WTC11 (cell line): ENCODE results near the gene LRRC1. TPM values are rescaled to one million over a fixed set of nuclear protein-coding genes. Genes with fewer than 3 reads are reported as not detected.

Experiments
- ATAC-seq: fragments of 200-7000 bp; cut with Tn5 transposase; 2 replicates; pipeline ENCODE4 v1.10.0; 2021; ENCODE audit warnings: mild to moderate bottlenecking, moderate library complexity
- CTCF ChIA-PET: fragments of 300-600 bp; sonication (Branson Sonifier 250); formaldehyde crosslinking; loops from one replicate; lab custom pipeline; 2021; ENCODE audit warnings: antibody characterized with exemption; lab: Charles Lee
- POLR2A ChIA-PET: fragments of 350-600 bp; sonication (Branson Sonifier 250); formaldehyde crosslinking; loops from one replicate; lab custom pipeline; 2021; ENCODE audit warnings: antibody characterized with exemption; lab: Charles Lee
- DNase-seq: peaks from one replicate; pipeline ENCODE4 v3.0.0; 2021; ENCODE audit warnings: low spot score
- H3K27ac Mint-ChIP-seq: 2 replicates; pipeline ENCODE4 v1.8.0; 2021; ENCODE audit warnings: mixed read lengths
- H3K27me3 Mint-ChIP-seq: 2 replicates; pipeline ENCODE4 v1.8.0; 2021; ENCODE audit warnings: low read depth, mild to moderate bottlenecking, moderate library complexity, mixed read lengths
- H3K36me3 Mint-ChIP-seq: 2 replicates; pipeline ENCODE4 v1.8.0; 2021; ENCODE audit warnings: mixed read lengths
- H3K4me1 Mint-ChIP-seq: 2 replicates; pipeline ENCODE4 v1.8.0; 2022; ENCODE audit warnings: mixed read lengths
- H3K4me3 Mint-ChIP-seq: 2 replicates; pipeline ENCODE4 v1.8.0; 2021; ENCODE audit warnings: mild to moderate bottlenecking, moderate library complexity, mixed read lengths
- H3K9me3 Mint-ChIP-seq: 2 replicates; pipeline ENCODE4 v1.8.0; 2021; ENCODE audit warnings: mixed read lengths
- CREM ChIP-seq: sonication (generic); formaldehyde crosslinking; IDR thresholded peaks from 2 replicates; pipeline ENCODE4 v1.8.1; 2022; ENCODE audit warnings: mild to moderate bottlenecking, missing genetic modification reagents, moderate library complexity
- ELF4 ChIP-seq: sonication (generic); formaldehyde crosslinking; IDR thresholded peaks from 2 replicates; pipeline ENCODE4 v1.8.1; 2022; ENCODE audit warnings: low read depth, mild to moderate bottlenecking, moderate library complexity, missing genetic modification reagents
- FOXP1 ChIP-seq: sonication (generic); formaldehyde crosslinking; IDR thresholded peaks from 2 replicates; pipeline ENCODE4 v1.8.0; 2022; ENCODE audit warnings: missing genetic modification reagents, mild to moderate bottlenecking, moderate library complexity, borderline replicate concordance
- JUN ChIP-seq: sonication (generic); formaldehyde crosslinking; IDR thresholded peaks from 2 replicates; pipeline ENCODE4 v1.8.0; 2023; ENCODE audit warnings: mild to moderate bottlenecking, missing genetic modification reagents
- MXD4 ChIP-seq: fragments of 250-450 bp; sonication (Bioruptor Pico); IDR thresholded peaks from 2 replicates; pipeline ENCODE4 v1.8.0; 2021; ENCODE audit warnings: mild to moderate bottlenecking, moderate library complexity, borderline replicate concordance
- NFE2L1 ChIP-seq: sonication (generic); formaldehyde crosslinking; IDR thresholded peaks from 2 replicates; pipeline ENCODE4 v1.8.1; 2023; ENCODE audit warnings: missing genetic modification reagents
- NR1H2 ChIP-seq: sonication (generic); formaldehyde crosslinking; IDR thresholded peaks from 2 replicates; pipeline ENCODE4 v1.9.0; 2021; ENCODE audit warnings: mild to moderate bottlenecking, moderate library complexity, missing genetic modification reagents
- NR2C2 ChIP-seq: sonication (generic); formaldehyde crosslinking; IDR thresholded peaks from 2 replicates; pipeline ENCODE4 v1.8.0; 2022; ENCODE audit warnings: mild to moderate bottlenecking, missing genetic modification reagents
- RELA ChIP-seq: sonication (generic); formaldehyde crosslinking; IDR thresholded peaks from 2 replicates; pipeline ENCODE4 v1.8.1; 2022; ENCODE audit warnings: missing genetic modification reagents, mild to moderate bottlenecking, borderline replicate concordance
- ZBTB21 ChIP-seq: sonication (generic); formaldehyde crosslinking; IDR thresholded peaks from 2 replicates; pipeline ENCODE4 v1.8.1; 2023; ENCODE audit warnings: mild to moderate bottlenecking, missing genetic modification reagents, borderline replicate concordance
- ZNF219 ChIP-seq: sonication (generic); formaldehyde crosslinking; IDR thresholded peaks from 2 replicates; pipeline ENCODE4 v1.8.0; 2023; ENCODE audit warnings: missing genetic modification reagents, mild to moderate bottlenecking, borderline replicate concordance
- ZNF317 ChIP-seq: sonication (generic); formaldehyde crosslinking; IDR thresholded peaks from 2 replicates; pipeline ENCODE4 v1.8.1; 2023; ENCODE audit warnings: low read depth, mild to moderate bottlenecking, moderate library complexity, missing genetic modification reagents, borderline replicate concordance
- ZNF671 ChIP-seq: fragments of 250-450 bp; sonication (Bioruptor Pico); IDR thresholded peaks from 2 replicates; pipeline ENCODE4 v1.8.0; 2021; ENCODE audit warnings: mild to moderate bottlenecking
- total RNA-seq: library from RNA; stranded (reverse); gene quantifications from 3 replicates; pipeline ENCODE4 v1.2.3, GENCODE V29; 2021
- TF ChIP-seq, protein P1 (sequence below): sonication (generic); formaldehyde crosslinking; IDR thresholded peaks from 2 replicates; pipeline ENCODE4 v1.8.1; 2022; ENCODE audit warnings: low read depth, mild to moderate bottlenecking, moderate library complexity, missing genetic modification reagents, borderline replicate concordance
- TF ChIP-seq, protein P2 (sequence below): sonication (generic); formaldehyde crosslinking; IDR thresholded peaks from 2 replicates; pipeline ENCODE4 v1.8.1; 2022; ENCODE audit warnings: mild to moderate bottlenecking, moderate library complexity, missing genetic modification reagents
- TF ChIP-seq, protein P3 (sequence below): fragments of 250-450 bp; sonication (Bioruptor Pico); IDR thresholded peaks from 2 replicates; pipeline ENCODE4 v1.8.0; 2021; ENCODE audit warnings: mild to moderate bottlenecking
- TF ChIP-seq, protein P4 (sequence below): sonication (generic); formaldehyde crosslinking; IDR thresholded peaks from 2 replicates; pipeline ENCODE4 v1.8.1; 2023; ENCODE audit warnings: mild to moderate bottlenecking, missing genetic modification reagents
- TF ChIP-seq, protein P5 (sequence below): sonication (generic); formaldehyde crosslinking; IDR thresholded peaks from 2 replicates; pipeline ENCODE4 v1.8.1; 2022; ENCODE audit warnings: mild to moderate bottlenecking, missing genetic modification reagents, moderate library complexity, borderline replicate concordance
- TF ChIP-seq, protein P6 (sequence below): sonication (generic); formaldehyde crosslinking; IDR thresholded peaks from 2 replicates; pipeline ENCODE4 v1.8.1; 2022; ENCODE audit warnings: missing genetic modification reagents, borderline replicate concordance
- TF ChIP-seq, protein P7 (sequence below): sonication (generic); formaldehyde crosslinking; IDR thresholded peaks from 2 replicates; pipeline ENCODE4 v1.8.1; 2023; ENCODE audit warnings: mild to moderate bottlenecking, missing genetic modification reagents, moderate library complexity
- TF ChIP-seq, protein P8 (sequence below): fragments of 250-450 bp; sonication (Bioruptor Pico); IDR thresholded peaks from 2 replicates; pipeline ENCODE4 v1.9.0; 2021; ENCODE audit warnings: moderate library complexity, mild to moderate bottlenecking, inconsistent platforms, borderline replicate concordance
- TF ChIP-seq, protein P9 (sequence below): sonication (generic); formaldehyde crosslinking; IDR thresholded peaks from 2 replicates; pipeline ENCODE4 v1.8.0; 2023; ENCODE audit warnings: missing genetic modification reagents

Gene LRRC1
- total RNA-seq, 1 experiment from 2014 or later: 12.7 TPM

DNA sequence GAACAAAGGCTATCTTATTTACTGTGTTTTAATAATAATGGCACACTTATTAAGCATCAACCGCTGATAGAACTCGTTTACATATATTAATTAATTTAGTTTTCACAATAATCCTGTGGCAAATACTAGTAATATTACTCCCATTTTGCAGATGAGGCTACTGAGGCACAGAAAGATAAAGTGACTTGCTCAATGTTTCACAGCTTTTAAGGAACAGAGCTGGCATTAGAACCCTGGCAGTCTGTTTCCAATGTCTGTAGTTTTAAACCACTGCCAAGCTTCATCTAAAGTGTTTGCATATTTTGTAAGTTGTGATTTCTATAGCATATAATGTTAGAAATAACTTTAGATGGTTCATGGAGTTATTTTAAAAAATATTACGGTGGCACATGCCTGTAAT, 38.4 kb upstream of the LRRC1 start (continued):
- no peak for TF ChIP-seq MXD4 (CRISPR knock-in tag)
- TF ChIP-seq, protein P1, sequence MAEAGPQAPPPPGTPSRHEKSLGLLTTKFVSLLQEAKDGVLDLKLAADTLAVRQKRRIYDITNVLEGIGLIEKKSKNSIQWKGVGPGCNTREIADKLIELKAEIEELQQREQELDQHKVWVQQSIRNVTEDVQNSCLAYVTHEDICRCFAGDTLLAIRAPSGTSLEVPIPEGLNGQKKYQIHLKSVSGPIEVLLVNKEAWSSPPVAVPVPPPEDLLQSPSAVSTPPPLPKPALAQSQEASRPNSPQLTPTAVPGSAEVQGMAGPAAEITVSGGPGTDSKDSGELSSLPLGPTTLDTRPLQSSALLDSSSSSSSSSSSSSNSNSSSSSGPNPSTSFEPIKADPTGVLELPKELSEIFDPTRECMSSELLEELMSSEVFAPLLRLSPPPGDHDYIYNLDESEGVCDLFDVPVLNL (CRISPR knock-in tag): no peak
- TF ChIP-seq NR2C2: no peak
- TF ChIP-seq, protein P2, sequence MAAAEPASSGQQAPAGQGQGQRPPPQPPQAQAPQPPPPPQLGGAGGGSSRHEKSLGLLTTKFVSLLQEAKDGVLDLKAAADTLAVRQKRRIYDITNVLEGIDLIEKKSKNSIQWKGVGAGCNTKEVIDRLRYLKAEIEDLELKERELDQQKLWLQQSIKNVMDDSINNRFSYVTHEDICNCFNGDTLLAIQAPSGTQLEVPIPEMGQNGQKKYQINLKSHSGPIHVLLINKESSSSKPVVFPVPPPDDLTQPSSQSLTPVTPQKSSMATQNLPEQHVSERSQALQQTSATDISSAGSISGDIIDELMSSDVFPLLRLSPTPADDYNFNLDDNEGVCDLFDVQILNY: no peak
- TF ChIP-seq, protein P3, sequence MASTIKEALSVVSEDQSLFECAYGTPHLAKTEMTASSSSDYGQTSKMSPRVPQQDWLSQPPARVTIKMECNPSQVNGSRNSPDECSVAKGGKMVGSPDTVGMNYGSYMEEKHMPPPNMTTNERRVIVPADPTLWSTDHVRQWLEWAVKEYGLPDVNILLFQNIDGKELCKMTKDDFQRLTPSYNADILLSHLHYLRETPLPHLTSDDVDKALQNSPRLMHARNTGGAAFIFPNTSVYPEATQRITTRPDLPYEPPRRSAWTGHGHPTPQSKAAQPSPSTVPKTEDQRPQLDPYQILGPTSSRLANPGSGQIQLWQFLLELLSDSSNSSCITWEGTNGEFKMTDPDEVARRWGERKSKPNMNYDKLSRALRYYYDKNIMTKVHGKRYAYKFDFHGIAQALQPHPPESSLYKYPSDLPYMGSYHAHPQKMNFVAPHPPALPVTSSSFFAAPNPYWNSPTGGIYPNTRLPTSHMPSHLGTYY (CRISPR knock-in tag): no peak

DNA sequence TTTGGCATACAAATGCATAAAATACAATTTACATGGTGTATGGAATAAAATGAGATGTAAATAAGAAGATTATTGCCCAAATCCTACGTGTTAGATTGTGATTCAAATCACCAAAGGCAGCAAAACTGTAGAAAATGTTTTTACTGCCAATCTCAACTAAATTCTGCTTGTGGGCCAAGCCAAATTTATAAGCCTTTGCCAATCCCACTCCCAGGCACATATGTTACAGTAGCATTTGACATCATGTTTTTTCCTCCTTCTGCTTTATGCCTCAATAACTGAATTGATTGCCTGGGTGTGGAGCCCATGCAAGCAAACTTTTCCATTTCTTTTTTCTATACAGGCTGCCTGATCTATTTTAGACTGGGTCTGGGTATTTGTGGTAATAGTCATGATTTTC, 36.3 kb upstream of the LRRC1 start:
- no peak for ATAC-seq
- no peak for DNase-seq
- H3K27me3 Mint-ChIP-seq: no peaks in the 10 kb centered on the region
- no peaks in the 10 kb centered on the region for H3K36me3 Mint-ChIP-seq
- peaks cover under 1% of the 10 kb centered on the region; the same call in 1 of the 2 replicates for H3K4me1 Mint-ChIP-seq
- no peak overlapping the region for H3K27ac Mint-ChIP-seq
- CTCF ChIA-PET: no interaction called here
- POLR2A ChIA-PET: no interaction called here
- TF ChIP-seq, protein P4, sequence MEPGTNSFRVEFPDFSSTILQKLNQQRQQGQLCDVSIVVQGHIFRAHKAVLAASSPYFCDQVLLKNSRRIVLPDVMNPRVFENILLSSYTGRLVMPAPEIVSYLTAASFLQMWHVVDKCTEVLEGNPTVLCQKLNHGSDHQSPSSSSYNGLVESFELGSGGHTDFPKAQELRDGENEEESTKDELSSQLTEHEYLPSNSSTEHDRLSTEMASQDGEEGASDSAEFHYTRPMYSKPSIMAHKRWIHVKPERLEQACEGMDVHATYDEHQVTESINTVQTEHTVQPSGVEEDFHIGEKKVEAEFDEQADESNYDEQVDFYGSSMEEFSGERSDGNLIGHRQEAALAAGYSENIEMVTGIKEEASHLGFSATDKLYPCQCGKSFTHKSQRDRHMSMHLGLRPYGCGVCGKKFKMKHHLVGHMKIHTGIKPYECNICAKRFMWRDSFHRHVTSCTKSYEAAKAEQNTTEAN (CRISPR knock-in tag): no peak
- no peak for TF ChIP-seq NFE2L1 (CRISPR knock-in tag)
- TF ChIP-seq, protein P5, sequence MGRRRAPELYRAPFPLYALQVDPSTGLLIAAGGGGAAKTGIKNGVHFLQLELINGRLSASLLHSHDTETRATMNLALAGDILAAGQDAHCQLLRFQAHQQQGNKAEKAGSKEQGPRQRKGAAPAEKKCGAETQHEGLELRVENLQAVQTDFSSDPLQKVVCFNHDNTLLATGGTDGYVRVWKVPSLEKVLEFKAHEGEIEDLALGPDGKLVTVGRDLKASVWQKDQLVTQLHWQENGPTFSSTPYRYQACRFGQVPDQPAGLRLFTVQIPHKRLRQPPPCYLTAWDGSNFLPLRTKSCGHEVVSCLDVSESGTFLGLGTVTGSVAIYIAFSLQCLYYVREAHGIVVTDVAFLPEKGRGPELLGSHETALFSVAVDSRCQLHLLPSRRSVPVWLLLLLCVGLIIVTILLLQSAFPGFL (CRISPR knock-in tag): no peak
- TF ChIP-seq FOXP1: no peak
- no peak for TF ChIP-seq ZNF219 (CRISPR knock-in tag)
- TF ChIP-seq, protein P6, sequence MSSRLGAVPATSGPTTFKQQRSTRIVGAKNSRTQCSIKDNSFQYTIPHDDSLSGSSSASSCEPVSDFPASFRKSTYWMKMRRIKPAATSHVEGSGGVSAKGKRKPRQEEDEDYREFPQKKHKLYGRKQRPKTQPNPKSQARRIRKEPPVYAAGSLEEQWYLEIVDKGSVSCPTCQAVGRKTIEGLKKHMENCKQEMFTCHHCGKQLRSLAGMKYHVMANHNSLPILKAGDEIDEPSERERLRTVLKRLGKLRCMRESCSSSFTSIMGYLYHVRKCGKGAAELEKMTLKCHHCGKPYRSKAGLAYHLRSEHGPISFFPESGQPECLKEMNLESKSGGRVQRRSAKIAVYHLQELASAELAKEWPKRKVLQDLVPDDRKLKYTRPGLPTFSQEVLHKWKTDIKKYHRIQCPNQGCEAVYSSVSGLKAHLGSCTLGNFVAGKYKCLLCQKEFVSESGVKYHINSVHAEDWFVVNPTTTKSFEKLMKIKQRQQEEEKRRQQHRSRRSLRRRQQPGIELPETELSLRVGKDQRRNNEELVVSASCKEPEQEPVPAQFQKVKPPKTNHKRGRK (CRISPR knock-in tag): no peak
- TF ChIP-seq, all 79 proteins: peak for 0
- Mint-ChIP-seq H3K4me3 (no peak overlapping the region), H3K9me3 (no peaks in the 10 kb centered on the region)

DNA sequence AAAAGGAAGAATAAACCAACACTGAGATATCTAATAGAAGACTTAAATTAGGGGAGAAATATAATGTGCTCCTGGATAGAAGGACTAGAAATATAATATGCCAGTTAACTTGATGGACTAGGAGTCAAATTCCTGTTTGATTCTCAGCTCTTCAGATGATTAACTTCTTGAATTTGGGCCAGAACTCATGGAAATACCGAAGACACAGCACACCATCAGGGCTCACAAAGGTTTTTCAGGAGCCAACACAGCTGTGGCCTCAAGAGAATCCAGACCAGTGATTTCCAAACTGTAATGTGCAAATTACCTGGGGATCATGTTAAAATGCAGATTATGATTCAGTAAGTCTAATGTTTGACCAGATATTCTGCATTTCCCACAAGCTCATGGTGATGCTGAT, 33.8 kb upstream of the LRRC1 start:
- POLR2A ChIA-PET: no interaction called here
- TF ChIP-seq, protein P7, sequence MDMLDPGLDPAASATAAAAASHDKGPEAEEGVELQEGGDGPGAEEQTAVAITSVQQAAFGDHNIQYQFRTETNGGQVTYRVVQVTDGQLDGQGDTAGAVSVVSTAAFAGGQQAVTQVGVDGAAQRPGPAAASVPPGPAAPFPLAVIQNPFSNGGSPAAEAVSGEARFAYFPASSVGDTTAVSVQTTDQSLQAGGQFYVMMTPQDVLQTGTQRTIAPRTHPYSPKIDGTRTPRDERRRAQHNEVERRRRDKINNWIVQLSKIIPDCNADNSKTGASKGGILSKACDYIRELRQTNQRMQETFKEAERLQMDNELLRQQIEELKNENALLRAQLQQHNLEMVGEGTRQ: no peak
- TF ChIP-seq, protein P1 (CRISPR knock-in tag): no peak
- TF ChIP-seq, protein P8, sequence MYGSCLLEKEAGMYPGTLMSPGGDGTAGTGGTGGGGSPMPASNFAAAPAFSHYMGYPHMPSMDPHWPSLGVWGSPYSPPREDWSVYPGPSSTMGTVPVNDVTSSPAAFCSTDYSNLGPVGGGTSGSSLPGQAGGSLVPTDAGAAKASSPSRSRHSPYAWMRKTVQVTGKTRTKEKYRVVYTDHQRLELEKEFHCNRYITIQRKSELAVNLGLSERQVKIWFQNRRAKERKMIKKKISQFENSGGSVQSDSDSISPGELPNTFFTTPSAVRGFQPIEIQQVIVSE (CRISPR knock-in tag): no peak
- TF ChIP-seq ZNF671 (CRISPR knock-in tag): no peak
- TF ChIP-seq ELF4 (CRISPR knock-in tag): no peak
- no peak for TF ChIP-seq ZBTB21
- no peak for TF ChIP-seq RELA
- no peak for TF ChIP-seq ZNF317
- TF ChIP-seq NR1H2 (CRISPR knock-in tag): no peak
- TF ChIP-seq, protein P9, sequence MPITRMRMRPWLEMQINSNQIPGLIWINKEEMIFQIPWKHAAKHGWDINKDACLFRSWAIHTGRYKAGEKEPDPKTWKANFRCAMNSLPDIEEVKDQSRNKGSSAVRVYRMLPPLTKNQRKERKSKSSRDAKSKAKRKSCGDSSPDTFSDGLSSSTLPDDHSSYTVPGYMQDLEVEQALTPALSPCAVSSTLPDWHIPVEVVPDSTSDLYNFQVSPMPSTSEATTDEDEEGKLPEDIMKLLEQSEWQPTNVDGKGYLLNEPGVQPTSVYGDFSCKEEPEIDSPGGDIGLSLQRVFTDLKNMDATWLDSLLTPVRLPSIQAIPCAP (CRISPR knock-in tag): no peak
- TF ChIP-seq JUN (CRISPR knock-in tag): no peak
- TF ChIP-seq CREM (CRISPR knock-in tag): no peak

More for the DNA sequence above, 33.8 kb upstream of the LRRC1 start:
- ATAC-seq: no peak
- no peak overlapping the region for H3K4me3 Mint-ChIP-seq
- no peaks in the 10 kb centered on the region for H3K4me1 Mint-ChIP-seq
- H3K27ac Mint-ChIP-seq: no peak overlapping the region
- no peaks in the 10 kb centered on the region for H3K36me3 Mint-ChIP-seq
- no peak for DNase-seq
- H3K9me3 Mint-ChIP-seq: no peaks in the 10 kb centered on the region
- H3K27me3 Mint-ChIP-seq: no peaks in the 10 kb centered on the region
- CTCF ChIA-PET: interaction anchor here (0.8 kb wide), 1 partner anchor 195 kb away, joined by 4 read pairs; no protein-coding TSS in a partner anchor
